HepG2 (cell line): Measurements from ENCODE around the gene TBXAS1. TPM values are rescaled to one million over a fixed set of nuclear protein-coding genes. Genes with fewer than 3 reads are reported as not detected.

ENCODE experiments used
- ATAC-seq: fragments of 200-7000 bp; cut with Tn5 transposase; 3 replicates; pipeline ENCODE4 v1.9.1; 2020; ENCODE audit warnings: mild to moderate bottlenecking, moderate library complexity
- BruUV-seq: library from RNA; stranded (reverse); fragments of 400-500 nt; replicated peaks from 2 replicates; lab custom pipeline; 2021; lab: Mats Ljungman, UMichigan
- CTCF ChIA-PET: fragments of 300-600 bp; formaldehyde crosslinking; extraction: SDS; loops from one replicate; lab custom pipeline; 2021; ENCODE audit warnings: low total read pairs, inconsistent platforms, low intra/inter-chr PET ratio; lab: Yijun Ruan, JAX
- POLR2A ChIA-PET: fragments of 350-600 bp; sonication (Branson Sonifier 250); formaldehyde crosslinking; loops from one replicate; lab custom pipeline; 2020; ENCODE audit warnings: antibody characterized with exemption, inconsistent platforms; lab: Yijun Ruan, JAX
- DNase-seq: peaks from one replicate; pipeline ENCODE4 v3.0.0-alpha.2; 2015; ENCODE audit warnings: low spot score
- FAIRE-seq: peaks from 3 replicates; lab custom pipeline; 2011; peaks lifted over from hg19 to GRCh38; lab: Jason Lieb, UNC
- H2AFZ ChIP-seq: one replicate; pipeline ENCODE4 v1.6.1; 2011; ENCODE audit warnings: low read length, inconsistent platforms
- H3K27ac ChIP-seq: fragments of 300-600 bp; 3 replicates; pipeline ENCODE4 v1.8.0; 2011; ENCODE audit warnings: mixed run types, mild to moderate bottlenecking, mixed read lengths, low read length, inconsistent platforms; ENCODE audit not compliant: insufficient read depth; ENCODE audit errors: extremely low read length
- H3K27me3 ChIP-seq, 2 experiments: fragments of 200-600 bp in 1 of 2; 2 replicates in 1 of 2; 3 replicates in 1 of 2; pipeline versions ENCODE4 v1.6.0 to v1.8.0; 2011; ENCODE audit warnings: low read length in 2 of 2, mild to moderate bottlenecking in 2 of 2, moderate library complexity in 2 of 2, inconsistent platforms in 1 of 2; ENCODE audit not compliant: insufficient read depth in 2 of 2, control insufficient read depth in 1 of 2
- H3K36me3 ChIP-seq, 2 experiments: fragments of 200-600 bp in 1 of 2; replicated peaks in 1 of 2; 2 replicates in 1 of 2; 3 replicates in 1 of 2; pipeline versions ENCODE4 v1.5.1 to v1.8.0; 2011; ENCODE audit warnings: low read length in 2 of 2, inconsistent platforms in 1 of 2; ENCODE audit not compliant: insufficient read depth in 2 of 2, control insufficient read depth in 1 of 2
- H3K4me1 ChIP-seq: 2 replicates; pipeline ENCODE4 v1.5.1; 2012; ENCODE audit warnings: low read length, inconsistent platforms; ENCODE audit not compliant: insufficient read depth
- H3K4me2 ChIP-seq: 2 replicates; pipeline ENCODE4 v1.6.0; 2011; ENCODE audit warnings: low read depth, low read length, inconsistent platforms
- H3K4me3 ChIP-seq, 3 experiments: fragments of 200-600 bp in 1 of 3; sonication (generic), shearing (Covaris generic) in 1 of 3; replicated peaks in 1 of 3; 2 replicates each; pipeline ENCODE4 v1.5.1; 2011 to 2016; ENCODE audit warnings: low read length in 3 of 3, inconsistent platforms in 2 of 3, low read depth in 2 of 3, mild to moderate bottlenecking in 2 of 3, control low read depth in 1 of 3, mixed read lengths in 1 of 3; ENCODE audit not compliant: insufficient read depth in 1 of 3
- H3K79me2 ChIP-seq: one replicate; pipeline ENCODE4 v1.6.1; 2011; ENCODE audit warnings: low read length, inconsistent platforms; ENCODE audit not compliant: insufficient read depth
- H3K9ac ChIP-seq: 2 replicates; pipeline ENCODE4 v1.6.0; 2011; ENCODE audit warnings: mild to moderate bottlenecking, low read depth, low read length, inconsistent platforms; ENCODE audit not compliant: insufficient read depth
- H3K9me3 ChIP-seq: 2 replicates; pipeline ENCODE4 v1.5.1; 2012; ENCODE audit warnings: mild to moderate bottlenecking, low read length
- H4K20me1 ChIP-seq: 2 replicates; pipeline ENCODE4 v1.6.0; 2011; ENCODE audit warnings: inconsistent platforms, mild to moderate bottlenecking, low read length, moderate library complexity; ENCODE audit not compliant: insufficient read depth
- AGO2 ChIP-seq: fragments of 200-400 bp; formaldehyde crosslinking; optimal IDR thresholded peaks from 2 replicates; pipeline ENCODE3; 2017; ENCODE audit warnings: mild to moderate bottlenecking, low read depth, low read length, moderate library complexity
- ARHGAP35 ChIP-seq: sonication (generic); formaldehyde crosslinking; IDR thresholded peaks from 2 replicates; pipeline ENCODE4 v1.9.0; 2022; ENCODE audit warnings: mild to moderate bottlenecking, inconsistent platforms, moderate library complexity, missing genetic modification reagents, borderline replicate concordance
- CBX5 ChIP-seq: sonication (generic); formaldehyde crosslinking; IDR thresholded peaks from 2 replicates; pipeline ENCODE4 v1.4.0; 2020; ENCODE audit warnings: missing genetic modification reagents, borderline replicate concordance
- CCDC6 ChIP-seq: sonication (generic); formaldehyde crosslinking; IDR thresholded peaks from 2 replicates; pipeline ENCODE4 v1.8.1; 2022; ENCODE audit warnings: mild to moderate bottlenecking, missing genetic modification reagents, moderate library complexity
- DMAP1 ChIP-seq: IDR thresholded peaks from 2 replicates; pipeline ENCODE4 v1.6.1; 2016
- REPIN1 ChIP-seq: sonication (generic); formaldehyde crosslinking; IDR thresholded peaks from 2 replicates; pipeline ENCODE4 v1.8.0; 2022; ENCODE audit warnings: missing genetic modification reagents, low read depth, mild to moderate bottlenecking, borderline replicate concordance
- SP2 ChIP-seq: sonication (generic); formaldehyde crosslinking; IDR thresholded peaks from 2 replicates; pipeline ENCODE4 v1.5.1; 2020; ENCODE audit warnings: mild to moderate bottlenecking, missing genetic modification reagents
- TGIF2 ChIP-seq: IDR thresholded peaks from 2 replicates; pipeline ENCODE4 v1.6.1; 2016; ENCODE audit warnings: control low read depth, missing compliant biosample characterization
- ZBTB42 ChIP-seq: sonication (generic); formaldehyde crosslinking; IDR thresholded peaks from 2 replicates; pipeline ENCODE4 v1.5.0; 2020; ENCODE audit warnings: mild to moderate bottlenecking, missing genetic modification reagents
- ZNF24 ChIP-seq: fragments of 450-650 bp; IDR thresholded peaks from 2 replicates; pipeline ENCODE4 v1.6.1; 2017; ENCODE audit warnings: antibody characterized with exemption, mild to moderate bottlenecking
- ZNF772 ChIP-seq: sonication (generic); formaldehyde crosslinking; IDR thresholded peaks from 2 replicates; pipeline ENCODE4 v1.5.0; 2020; ENCODE audit warnings: mild to moderate bottlenecking, missing genetic modification reagents
- ZNF782 ChIP-seq: sonication (generic); formaldehyde crosslinking; IDR thresholded peaks from 2 replicates; pipeline ENCODE4 v1.4.0; 2020; ENCODE audit warnings: missing genetic modification reagents, mild to moderate bottlenecking, borderline replicate concordance
- WGBS: methylation state at CpG from one replicate; pipeline ENCODE4 v1.1.6; 2017; ENCODE audit warnings: low lambda C conversion rate; 5-methylcytosine and 5-hydroxymethylcytosine counted together
- in situ Hi-C: cut with HindIII; loops from 2 replicates; pipeline ENCODE4 v1.10.0; 2017; ENCODE audit warnings: low pct_unique_long_range_greater_than_20kb; ENCODE audit not compliant: extremely low pct_ligation_motif_present
- intact Hi-C: fragments of 100-400 bp; cut with micrococcal nuclease; formaldehyde crosslinking; loops from one replicate; pipeline ENCODE4 v1.10.0; 2022; ENCODE audit not compliant: unreplicated experiment
- polyA plus RNA-seq, 8 experiments: library from polyadenylated mRNA; depleted of rRNA in 3 of 8; stranded (reverse) in 7 of 8; unstranded in 1 of 8; fragments of >200 nt; fragmentation: Illumina TruSeq in 4 of 8; extraction: Trizol in 4 of 8; gene quantifications; 2 replicates each; pipeline versions ENCODE4 v1.2.1 to v1.2.3, GENCODE V29; 2011 to 2016; ENCODE audit warnings: low read depth in 4 of 8, missing spikeins in 1 of 8, mixed read lengths in 1 of 8; ENCODE audit not compliant: insufficient read depth in 1 of 8
- total RNA-seq, 5 experiments: library from RNA; depleted of rRNA; stranded (reverse); fragments of >200 nt; fragmentation: Illumina TruSeq; extraction: Trizol; gene quantifications; 2 replicates each; pipeline ENCODE4 v1.2.3, GENCODE V29; 2016; ENCODE audit warnings: low read depth in 1 of 5
- TF ChIP-seq, protein P1 (sequence below): sonication (generic); formaldehyde crosslinking; IDR thresholded peaks from 2 replicates; pipeline ENCODE4 v1.4.0; 2020; ENCODE audit warnings: missing genetic modification reagents
- TF ChIP-seq, protein P2 (sequence below): sonication (generic); formaldehyde crosslinking; IDR thresholded peaks from 2 replicates; pipeline ENCODE4 v1.5.0; 2020; ENCODE audit warnings: missing genetic modification reagents, mild to moderate bottlenecking, borderline replicate concordance
- TF ChIP-seq, protein P3 (sequence below): sonication (generic); formaldehyde crosslinking; conservative IDR thresholded peaks from 2 replicates; pipeline ENCODE4 v1.8.0; 2022; ENCODE audit warnings: missing genetic modification reagents

Gene TBXAS1
- total and polyA plus RNA-seq, 2 of the 13 experiments (the other 11 are each of a cell fraction or from before 2014, with no cell fraction given) = 4.0 to 4.9 TPM

DNA sequence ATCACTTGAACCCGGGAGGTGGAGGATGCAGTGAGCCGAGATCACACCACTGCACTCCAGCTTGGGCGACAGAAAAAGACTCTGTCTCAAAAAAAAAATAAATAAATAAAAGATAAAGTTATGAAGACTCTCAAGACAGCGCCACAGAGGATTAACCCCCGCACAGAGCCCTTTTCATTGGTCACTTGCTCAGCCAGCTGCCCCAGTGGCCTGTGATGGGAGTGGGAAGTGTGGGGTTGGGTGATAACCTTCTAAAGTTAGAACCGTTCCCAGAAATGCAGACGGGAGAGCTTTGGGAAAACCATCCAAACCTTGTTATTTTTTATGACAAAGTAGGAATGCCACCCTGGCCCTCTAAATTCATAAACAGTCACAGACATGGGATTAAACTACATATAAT, 176.3 kb downstream of the TBXAS1 start:
- DNase-seq = no peak
- ChIA-PET POLR2A (no interaction called here), CTCF (no interaction called here)
- Histone ChIP-seq H2AFZ (no peak overlapping the region), H3K79me2 (no peaks in the 10 kb centered on the region), H3K4me1 (peaks cover 28% of the 10 kb centered on the region), H3K27ac (no peak overlapping the region), H3K9me3 (no peaks in the 10 kb centered on the region), H3K36me3 (no peaks in the 10 kb centered on the region), H3K9ac (no peak overlapping the region), H3K27me3 (peaks cover 2 to 8% of the 10 kb centered on the region in 2 experiments; a peak in 4 of 5 replicates), H4K20me1 (no peaks in the 10 kb centered on the region), H3K4me3 (no peak overlapping the region), H3K4me2 (no peak overlapping the region)
- BruUV-seq = no TSS peak
- in situ Hi-C loops (loop anchor here (10.0 kb wide), 2 partner anchors 391 to 511 kb away; no protein-coding TSS in a partner anchor), intact Hi-C loops (loop anchor here (1.0 to 5.0 kb wide), 3 partner anchors 72 to 338 kb away; no protein-coding TSS in a partner anchor)
- no peak for FAIRE-seq
- 52% methylated on average over 7 of the region's 7 CpGs for WGBS
- no peak for ATAC-seq
- no peak for TF ChIP-seq DMAP1 (CRISPR knock-in tag)
- no peak for TF ChIP-seq SP2
- TF ChIP-seq REPIN1 = no peak
- TF ChIP-seq ARHGAP35 (CRISPR knock-in tag) = no peak
- TF ChIP-seq, protein P1, sequence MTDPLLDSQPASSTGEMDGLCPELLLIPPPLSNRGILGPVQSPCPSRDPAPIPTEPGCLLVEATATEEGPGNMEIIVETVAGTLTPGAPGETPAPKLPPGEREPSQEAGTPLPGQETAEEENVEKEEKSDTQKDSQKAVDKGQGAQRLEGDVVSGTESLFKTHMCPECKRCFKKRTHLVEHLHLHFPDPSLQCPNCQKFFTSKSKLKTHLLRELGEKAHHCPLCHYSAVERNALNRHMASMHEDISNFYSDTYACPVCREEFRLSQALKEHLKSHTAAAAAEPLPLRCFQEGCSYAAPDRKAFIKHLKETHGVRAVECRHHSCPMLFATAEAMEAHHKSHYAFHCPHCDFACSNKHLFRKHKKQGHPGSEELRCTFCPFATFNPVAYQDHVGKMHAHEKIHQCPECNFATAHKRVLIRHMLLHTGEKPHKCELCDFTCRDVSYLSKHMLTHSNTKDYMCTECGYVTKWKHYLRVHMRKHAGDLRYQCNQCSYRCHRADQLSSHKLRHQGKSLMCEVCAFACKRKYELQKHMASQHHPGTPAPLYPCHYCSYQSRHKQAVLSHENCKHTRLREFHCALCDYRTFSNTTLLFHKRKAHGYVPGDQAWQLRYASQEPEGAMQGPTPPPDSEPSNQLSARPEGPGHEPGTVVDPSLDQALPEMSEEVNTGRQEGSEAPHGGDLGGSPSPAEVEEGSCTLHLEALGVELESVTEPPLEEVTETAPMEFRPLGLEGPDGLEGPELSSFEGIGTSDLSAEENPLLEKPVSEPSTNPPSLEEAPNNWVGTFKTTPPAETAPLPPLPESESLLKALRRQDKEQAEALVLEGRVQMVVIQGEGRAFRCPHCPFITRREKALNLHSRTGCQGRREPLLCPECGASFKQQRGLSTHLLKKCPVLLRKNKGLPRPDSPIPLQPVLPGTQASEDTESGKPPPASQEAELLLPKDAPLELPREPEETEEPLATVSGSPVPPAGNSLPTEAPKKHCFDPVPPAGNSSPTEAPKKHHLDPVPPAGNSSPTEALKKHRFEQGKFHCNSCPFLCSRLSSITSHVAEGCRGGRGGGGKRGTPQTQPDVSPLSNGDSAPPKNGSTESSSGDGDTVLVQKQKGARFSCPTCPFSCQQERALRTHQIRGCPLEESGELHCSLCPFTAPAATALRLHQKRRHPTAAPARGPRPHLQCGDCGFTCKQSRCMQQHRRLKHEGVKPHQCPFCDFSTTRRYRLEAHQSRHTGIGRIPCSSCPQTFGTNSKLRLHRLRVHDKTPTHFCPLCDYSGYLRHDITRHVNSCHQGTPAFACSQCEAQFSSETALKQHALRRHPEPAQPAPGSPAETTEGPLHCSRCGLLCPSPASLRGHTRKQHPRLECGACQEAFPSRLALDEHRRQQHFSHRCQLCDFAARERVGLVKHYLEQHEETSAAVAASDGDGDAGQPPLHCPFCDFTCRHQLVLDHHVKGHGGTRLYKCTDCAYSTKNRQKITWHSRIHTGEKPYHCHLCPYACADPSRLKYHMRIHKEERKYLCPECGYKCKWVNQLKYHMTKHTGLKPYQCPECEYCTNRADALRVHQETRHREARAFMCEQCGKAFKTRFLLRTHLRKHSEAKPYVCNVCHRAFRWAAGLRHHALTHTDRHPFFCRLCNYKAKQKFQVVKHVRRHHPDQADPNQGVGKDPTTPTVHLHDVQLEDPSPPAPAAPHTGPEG (CRISPR knock-in tag) = no peak
- no peak for TF ChIP-seq ZNF24
- TF ChIP-seq TGIF2 (CRISPR knock-in tag) = no peak
- TF ChIP-seq, protein P2, sequence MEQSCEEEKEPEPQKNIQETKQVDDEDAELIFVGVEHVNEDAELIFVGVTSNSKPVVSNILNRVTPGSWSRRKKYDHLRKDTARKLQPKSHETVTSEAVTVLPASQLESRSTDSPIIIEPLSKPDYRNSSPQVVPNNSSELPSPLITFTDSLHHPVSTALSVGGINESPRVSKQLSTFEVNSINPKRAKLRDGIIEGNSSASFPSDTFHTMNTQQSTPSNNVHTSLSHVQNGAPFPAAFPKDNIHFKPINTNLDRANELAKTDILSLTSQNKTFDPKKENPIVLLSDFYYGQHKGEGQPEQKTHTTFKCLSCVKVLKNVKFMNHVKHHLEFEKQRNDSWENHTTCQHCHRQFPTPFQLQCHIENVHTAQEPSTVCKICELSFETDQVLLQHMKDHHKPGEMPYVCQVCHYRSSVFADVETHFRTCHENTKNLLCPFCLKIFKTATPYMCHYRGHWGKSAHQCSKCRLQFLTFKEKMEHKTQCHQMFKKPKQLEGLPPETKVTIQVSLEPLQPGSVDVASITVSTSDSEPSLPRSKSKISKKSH (CRISPR knock-in tag) = no peak
- TF ChIP-seq CBX5 (CRISPR knock-in tag) = no peak
- no peak for TF ChIP-seq ZNF772
- TF ChIP-seq, protein P3, sequence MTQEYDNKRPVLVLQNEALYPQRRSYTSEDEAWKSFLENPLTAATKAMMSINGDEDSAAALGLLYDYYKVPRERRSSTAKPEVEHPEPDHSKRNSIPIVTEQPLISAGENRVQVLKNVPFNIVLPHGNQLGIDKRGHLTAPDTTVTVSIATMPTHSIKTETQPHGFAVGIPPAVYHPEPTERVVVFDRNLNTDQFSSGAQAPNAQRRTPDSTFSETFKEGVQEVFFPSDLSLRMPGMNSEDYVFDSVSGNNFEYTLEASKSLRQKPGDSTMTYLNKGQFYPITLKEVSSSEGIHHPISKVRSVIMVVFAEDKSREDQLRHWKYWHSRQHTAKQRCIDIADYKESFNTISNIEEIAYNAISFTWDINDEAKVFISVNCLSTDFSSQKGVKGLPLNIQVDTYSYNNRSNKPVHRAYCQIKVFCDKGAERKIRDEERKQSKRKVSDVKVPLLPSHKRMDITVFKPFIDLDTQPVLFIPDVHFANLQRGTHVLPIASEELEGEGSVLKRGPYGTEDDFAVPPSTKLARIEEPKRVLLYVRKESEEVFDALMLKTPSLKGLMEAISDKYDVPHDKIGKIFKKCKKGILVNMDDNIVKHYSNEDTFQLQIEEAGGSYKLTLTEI (CRISPR knock-in tag) = no peak
- no peak for TF ChIP-seq ZBTB42 (CRISPR knock-in tag)
- no peak for TF ChIP-seq ZNF782
- no peak for TF ChIP-seq AGO2
- TF ChIP-seq CCDC6 (CRISPR knock-in tag) = no peak
